NCI-H128 (cell line): ENCODE measurements around the gene OR51E2.

Source experiments
- DNase-seq: peaks from one replicate; lab custom pipeline; 2025; ENCODE audit not compliant: unreplicated experiment; lab: John Stamatoyannopoulos, UW

OR51E2 gene

DNA sequence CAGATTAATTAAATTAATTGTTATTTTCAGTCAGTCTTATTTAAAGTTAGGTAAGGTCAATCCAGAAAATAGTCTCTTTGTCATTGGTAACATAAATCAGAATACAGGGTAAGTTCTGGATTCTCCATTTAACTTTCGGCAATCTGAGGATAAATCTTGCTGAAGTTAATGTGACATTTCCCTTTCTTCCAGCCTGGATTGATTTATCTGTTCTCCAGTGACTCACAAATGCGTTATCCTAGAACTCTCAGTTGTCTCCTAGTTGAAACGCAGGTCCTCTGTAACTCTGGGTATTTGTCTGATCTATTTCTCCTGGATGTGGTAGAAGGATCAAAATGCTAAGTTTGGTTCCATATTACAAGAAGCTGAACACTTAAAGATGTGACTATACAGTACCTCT lies 32.9 kb downstream of the OR51E2 start:
- no peak for DNase-seq

DNA sequence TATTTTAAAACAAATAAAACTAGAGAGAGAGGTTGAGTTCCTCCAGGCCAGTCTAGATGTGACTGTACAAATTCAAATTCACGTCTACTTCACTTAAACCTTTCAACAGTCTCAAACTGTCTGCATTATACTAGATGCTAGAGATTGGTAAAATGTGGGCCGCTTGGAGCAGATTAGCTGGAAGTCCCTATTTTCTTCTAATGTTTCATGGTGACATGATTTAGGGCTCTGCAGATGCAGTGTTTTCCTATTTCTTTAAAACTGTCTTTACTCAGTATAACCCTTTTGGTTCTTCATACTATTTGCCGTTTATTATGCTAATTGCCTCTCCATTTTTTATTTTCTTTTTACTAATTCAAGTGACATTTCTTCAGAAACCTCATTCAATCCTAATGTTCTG lies 33.5 kb downstream of the OR51E2 start:
- DNase-seq = no peak

DNA sequence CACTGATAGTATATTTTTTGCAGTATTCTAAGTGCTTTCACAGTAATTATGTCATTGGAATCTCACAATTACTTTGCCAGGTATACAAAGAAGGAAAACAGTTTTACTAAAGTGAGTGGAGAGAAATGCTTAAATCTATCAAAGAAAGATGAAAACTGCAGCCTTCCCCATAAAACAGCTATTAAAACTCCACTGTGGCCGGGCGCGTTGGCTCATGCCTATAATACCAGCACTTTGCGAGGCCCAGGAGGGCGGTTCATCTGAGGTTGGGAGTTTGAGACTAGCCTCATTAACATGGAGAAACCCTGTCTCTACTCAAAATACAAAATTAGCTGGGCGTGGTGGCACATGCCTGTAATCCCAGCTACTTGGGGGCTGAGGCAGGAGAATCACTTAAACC lies 34.8 kb downstream of the OR51E2 start:
- no peak for DNase-seq

DNA sequence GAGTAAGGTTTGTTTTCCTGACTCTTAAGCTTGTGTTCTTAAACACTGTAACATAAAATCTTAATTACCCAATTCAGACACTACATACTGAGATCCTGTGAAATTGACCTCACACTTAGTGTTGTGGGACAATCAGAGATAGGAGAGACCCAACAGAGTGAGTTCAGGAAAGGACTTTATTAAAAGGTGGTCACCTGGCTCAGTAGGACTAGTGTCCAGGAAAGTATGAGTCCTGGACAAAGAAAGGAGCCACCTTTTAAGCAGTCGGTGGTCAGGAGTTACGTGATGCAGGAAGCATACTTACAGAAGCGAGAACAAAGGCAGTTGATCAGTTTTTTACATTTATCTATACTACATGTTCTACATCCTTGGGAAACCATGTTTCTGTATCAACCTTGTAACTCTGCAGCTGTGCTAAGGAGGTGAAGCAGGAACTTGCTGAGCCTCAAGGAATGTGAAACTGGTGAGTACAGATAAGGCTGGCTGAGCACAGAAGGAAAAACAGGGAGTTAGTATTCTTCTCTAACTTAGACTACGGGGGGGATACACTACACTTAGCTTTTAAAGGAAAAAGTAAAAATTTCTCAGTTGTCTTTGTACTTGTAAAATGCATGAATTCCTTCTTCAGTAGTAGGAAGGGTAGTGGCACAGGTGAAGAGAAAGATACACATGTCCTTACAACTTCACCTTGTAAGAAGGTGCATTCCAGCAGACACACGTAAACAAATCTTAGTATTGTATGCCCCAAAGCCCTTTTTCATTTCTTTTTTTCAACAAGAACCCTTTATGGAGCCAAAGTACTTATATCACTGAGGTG lies 38.8 kb downstream of the OR51E2 start:
- DNase-seq = no peak

DNA sequence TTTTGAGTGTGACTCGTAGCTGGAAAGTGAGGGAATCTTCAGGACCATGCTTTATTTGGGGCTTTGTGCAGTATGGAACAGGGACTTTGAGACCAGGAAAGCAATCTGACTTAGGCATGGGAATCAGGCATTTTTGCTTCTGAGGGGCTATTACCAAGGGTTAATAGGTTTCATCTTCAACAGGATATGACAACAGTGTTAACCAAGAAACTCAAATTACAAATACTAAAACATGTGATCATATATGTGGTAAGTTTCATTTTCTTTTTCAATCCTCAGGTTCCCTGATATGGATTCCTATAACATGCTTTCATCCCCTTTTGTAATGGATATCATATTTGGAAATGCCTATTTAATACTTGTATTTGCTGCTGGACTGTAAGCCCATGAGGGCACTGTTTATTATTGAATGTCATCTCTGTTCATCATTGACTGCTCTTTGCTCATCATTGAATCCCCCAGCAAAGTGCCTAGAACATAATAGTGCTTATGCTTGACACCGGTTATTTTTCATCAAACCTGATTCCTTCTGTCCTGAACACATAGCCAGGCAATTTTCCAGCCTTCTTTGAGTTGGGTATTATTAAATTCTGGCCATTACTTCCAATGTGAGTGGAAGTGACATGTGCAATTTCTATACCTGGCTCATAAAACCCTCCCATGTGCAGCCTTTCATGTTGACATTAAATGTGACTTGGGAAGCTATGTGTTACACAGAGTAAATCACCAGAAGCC lies 42.9 kb downstream of the OR51E2 start:
- DNase-seq = no peak

DNA sequence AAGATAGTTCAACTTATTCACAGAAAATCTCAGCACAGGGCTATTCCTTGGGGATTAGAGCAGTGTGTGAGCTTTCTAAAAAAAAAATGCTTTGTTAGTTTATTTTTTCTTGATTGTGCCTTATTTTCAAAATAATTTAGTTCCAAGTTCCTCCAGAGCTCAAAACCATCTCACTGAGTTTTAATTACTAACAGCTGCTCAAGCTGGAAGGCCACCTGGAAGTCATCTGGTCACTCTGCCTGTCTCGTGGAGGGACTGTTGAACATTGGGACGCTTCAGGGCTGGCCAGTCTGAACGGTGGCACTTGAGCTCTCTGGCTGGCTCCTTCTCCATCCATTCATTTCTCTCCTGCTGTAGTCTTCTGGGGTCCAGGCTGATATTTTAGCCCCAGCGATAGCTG lies 49.9 kb downstream of the OR51E2 start:
- DNase-seq = no peak

DNA sequence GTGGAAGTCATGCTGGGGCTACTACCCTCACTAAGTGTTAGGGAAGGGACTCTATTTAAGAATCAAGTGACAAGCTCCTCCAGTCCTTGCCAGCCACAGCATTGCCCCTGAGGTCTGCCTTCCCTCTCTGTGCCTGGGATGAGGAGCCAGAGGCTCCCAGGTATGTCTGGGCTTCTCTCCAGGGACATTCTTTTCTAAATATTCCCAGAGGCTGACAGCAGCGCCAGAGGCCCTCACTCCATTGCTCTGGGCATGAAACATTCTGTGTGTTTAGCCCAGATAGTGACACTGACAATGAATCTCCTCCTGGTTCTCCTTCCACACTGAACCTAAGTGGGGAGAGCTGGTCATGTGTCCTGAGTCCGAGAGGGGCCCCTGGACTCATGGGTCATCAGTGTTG lies 51.7 kb downstream of the OR51E2 start:
- DNase-seq = no peak

DNA sequence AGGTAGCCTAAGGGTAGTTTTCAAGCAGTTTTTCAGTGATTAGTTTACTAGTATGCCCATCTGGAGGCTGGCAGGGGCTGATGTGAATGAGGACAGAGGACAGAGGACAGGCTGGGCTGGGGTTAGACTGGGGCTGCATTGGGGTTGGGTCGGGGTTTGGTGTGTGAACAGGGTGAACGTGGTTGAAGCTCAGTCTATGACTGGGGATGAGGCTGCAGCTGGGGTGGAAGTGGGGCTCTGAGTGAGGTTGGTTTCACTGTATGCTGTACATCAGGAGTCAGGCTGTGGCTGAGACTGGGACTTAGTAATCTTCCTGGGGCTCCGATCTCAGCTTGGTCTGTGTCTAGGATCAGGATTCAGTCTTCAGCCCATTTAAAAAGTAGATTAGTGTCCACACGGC lies 53.4 kb downstream of the OR51E2 start:
- DNase-seq = no peak

DNA sequence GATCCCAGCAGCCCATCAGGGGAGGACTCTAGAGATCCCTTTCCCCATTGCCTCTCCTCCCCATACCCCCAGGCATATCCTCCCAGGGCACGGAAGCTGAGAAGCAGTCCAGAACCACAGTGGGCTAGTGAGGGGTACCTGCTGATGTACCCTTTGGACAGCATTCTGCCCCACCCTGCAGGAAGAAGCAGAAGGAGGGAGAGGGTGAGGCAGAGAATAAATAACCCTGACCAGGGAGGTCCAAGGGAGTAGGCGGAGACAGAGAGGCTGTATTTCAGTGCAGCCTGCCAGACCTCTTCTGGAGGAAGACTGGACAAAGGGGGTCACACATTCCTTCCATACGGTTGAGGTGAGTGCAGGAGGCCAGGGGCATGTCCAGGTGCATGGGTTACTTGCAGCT lies 54.0 kb downstream of the OR51E2 start, which contains the start of gene OR51E1:
TSS of gene OR51E1 (plus strand) at position 301 of the 400 bp plus-strand sequence. CDS start 8,545 bp downstream, outside the sequence.
- no peak for DNase-seq

DNA sequence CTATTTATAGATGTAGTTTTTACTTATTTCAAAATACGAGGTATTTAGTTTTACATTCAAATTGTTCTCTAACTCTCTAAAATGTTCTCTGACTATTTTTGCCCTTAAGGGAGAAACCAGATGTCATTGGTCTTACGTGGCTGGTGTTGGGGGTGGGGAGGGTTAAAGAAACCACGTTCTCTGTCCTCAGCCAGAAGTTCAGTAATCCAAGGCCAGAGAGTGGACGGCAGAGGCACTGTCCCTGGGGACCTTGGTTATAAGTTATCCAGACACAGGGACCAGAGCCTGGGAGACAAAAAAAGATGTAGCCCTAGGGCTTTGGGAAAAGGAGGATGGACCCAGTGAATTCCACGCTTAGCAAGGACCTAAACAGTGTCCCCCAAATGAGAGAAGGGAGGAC lies 54.6 kb downstream of the OR51E2 start:
- no peak for DNase-seq

DNA sequence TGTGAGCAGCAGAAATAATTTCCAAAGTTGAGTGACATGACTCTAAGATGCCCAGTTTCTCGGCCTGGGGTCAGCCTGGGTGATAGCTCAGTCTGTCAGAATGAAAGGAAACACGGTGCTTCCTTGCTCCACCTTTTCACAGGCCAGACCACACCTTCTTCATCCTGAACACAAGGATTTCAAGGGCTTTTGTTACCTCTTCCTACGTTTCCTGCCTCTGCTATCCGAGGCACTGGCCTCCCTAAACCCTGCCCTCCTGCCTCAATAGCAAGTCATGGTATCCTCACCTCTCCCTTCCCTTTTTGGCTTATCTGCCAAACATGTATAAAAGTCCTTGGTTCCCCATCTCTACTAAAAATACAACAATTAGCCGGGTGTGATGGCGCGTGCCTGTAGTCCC lies 55.6 kb downstream of the OR51E2 start:
- no peak for DNase-seq

DNA sequence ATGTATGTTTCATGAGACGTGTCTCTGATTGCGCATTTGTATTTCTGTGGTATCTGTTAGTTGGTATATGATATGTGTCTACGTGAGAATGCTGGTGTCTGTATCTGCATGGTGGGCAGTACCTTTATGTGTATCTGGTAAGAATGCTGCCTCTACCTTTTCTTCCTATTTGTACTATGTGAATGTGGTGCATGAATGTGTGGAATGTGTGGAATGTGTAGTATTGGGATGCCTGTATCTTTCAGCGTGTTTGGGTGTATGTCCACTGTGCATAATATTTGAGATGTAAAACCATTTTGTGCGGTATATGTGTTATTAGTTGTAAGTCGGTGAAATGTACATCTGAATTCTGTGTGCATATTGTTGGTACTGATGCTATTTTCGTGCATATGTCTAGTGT lies 56.2 kb downstream of the OR51E2 start:
- no peak for DNase-seq

DNA sequence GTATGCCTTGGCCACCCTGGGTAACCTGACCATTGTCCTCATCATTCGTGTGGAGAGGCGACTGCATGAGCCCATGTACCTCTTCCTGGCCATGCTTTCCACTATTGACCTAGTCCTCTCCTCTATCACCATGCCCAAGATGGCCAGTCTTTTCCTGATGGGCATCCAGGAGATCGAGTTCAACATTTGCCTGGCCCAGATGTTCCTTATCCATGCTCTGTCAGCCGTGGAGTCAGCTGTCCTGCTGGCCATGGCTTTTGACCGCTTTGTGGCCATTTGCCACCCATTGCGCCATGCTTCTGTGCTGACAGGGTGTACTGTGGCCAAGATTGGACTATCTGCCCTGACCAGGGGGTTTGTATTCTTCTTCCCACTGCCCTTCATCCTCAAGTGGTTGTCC lies 57.7 kb downstream of the OR51E2 start:
- no peak for DNase-seq

DNA sequence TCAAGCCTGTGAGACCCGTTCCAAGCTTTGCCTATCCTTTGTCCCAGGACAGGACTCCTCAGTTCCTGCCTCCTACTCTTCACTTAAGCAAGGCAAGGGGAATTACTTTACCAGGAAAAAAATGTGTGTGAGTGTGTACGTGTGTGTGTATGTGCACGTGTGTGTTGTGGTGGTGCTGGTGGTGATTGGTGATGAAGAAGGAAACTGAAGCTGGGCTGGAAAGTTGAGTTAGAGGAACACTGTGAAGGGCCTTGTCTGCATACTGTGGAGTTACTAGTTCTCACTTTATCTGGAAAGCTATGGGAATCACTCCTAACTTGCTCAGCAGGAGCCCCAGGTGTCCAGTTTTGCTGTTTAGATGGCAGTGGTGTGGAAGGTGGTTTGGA lies 60.0 kb downstream of the OR51E2 start:
- no peak for DNase-seq

DNA sequence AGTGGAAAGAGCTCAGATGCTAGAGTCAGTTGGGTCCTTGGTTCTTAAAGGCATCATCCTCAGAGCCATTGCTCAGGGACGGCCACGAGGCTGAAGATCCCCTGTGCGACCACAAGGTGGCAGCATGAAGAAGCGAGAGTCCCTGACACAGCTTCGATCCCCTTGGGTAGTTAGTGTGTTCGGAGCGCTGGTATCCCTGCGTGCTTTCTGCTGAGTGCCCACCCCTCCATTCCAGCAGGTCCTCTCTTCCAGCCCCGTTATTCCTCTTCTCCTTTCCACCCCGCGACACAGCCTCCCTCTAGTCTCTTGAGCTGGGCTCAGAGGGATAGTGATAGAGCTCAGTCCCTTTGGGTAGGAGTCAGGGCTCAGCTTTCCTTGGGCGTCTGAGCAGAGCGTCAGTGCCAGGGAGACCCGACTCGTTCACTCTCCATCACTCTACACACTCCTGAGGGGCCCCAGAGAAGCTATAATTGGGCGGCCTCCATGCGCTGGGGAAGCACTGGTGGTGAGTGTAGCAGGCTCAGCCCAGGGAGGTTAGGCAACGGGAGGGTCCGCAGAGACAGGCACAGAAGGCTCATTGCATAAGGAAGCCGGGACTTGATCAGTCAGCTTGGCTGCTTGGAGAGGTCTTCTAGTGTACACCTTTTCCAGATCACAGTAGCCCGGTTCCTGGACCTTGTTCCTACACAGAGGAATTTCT lies 60.5 kb downstream of the OR51E2 start, which contains the start of gene OR51D1:
TSS of gene OR51D1 (plus strand) at position 516 of the 700 bp plus-strand sequence. CDS start 2,314 bp downstream, outside the sequence.
- DNase-seq = peak; percentile 20

DNA sequence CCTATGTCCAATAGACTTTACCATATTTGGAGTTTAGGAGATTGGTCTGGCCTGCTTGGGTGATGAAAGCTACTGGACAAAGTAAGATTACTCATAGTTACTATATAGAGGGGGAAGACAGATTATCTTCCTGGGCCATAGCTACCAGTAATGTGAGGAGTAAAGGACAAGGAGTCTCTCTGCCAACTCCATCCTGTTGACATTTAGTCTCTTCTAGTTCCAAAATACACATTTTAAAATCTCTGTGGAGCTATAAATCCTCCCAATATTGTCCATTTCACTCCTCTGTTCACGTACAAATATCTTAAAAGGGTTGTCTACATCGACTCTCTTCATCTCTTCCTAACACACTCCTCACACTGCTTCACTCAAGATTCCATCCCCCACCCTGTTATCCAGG lies 61.5 kb downstream of the OR51E2 start:
- no peak for DNase-seq
